IPS DF 19.7 (cell line): ENCODE data around the gene FKBP9.
"Not testable (repeated sequence)": the region's sequence is repeated elsewhere in the genome, so short reads cannot be mapped to it uniquely, and the experiment has no call there.

Experiments used
- DNase-seq: peaks from one replicate; pipeline ENCODE4 v3.0.0-alpha.2; 2013; ENCODE audit warnings: low read depth, low spot score

Gene FKBP9, protein sequence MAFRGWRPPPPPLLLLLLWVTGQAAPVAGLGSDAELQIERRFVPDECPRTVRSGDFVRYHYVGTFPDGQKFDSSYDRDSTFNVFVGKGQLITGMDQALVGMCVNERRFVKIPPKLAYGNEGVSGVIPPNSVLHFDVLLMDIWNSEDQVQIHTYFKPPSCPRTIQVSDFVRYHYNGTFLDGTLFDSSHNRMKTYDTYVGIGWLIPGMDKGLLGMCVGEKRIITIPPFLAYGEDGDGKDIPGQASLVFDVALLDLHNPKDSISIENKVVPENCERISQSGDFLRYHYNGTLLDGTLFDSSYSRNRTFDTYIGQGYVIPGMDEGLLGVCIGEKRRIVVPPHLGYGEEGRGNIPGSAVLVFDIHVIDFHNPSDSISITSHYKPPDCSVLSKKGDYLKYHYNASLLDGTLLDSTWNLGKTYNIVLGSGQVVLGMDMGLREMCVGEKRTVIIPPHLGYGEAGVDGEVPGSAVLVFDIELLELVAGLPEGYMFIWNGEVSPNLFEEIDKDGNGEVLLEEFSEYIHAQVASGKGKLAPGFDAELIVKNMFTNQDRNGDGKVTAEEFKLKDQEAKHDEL

GRCh38 chr7:32957326-32958045, at the start of gene FKBP9:
TSS of gene FKBP9 (plus strand) at chr7:32957440. CDS start at chr7:32957574, 134 bp downstream.
- no peak for DNase-seq

DNA sequence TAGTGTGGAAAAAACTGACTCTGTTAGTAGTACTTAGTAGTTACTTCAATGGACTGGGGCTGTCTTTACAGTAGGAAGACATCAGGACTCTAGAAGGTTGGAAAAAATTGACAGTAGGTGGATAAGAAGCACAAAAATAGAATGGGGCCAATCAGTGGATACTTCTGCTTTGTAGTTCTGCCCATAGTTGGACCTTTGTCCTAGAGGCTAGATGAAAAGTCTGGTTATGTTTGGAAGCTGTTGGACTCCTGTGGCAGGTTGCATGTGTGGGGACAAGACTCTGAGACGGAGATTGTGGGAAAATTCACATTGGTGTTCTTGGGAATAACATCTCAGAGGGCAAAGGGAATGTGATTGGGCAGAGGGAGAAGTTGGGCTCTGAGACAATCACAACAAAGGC, 47.0 kb upstream of the FKBP9 start:
- no peak for DNase-seq

- no peak for DNase-seq
These were observed 43.1 kb upstream of the FKBP9 start for GRCh38 chr7:32914184-32914583.

DNA sequence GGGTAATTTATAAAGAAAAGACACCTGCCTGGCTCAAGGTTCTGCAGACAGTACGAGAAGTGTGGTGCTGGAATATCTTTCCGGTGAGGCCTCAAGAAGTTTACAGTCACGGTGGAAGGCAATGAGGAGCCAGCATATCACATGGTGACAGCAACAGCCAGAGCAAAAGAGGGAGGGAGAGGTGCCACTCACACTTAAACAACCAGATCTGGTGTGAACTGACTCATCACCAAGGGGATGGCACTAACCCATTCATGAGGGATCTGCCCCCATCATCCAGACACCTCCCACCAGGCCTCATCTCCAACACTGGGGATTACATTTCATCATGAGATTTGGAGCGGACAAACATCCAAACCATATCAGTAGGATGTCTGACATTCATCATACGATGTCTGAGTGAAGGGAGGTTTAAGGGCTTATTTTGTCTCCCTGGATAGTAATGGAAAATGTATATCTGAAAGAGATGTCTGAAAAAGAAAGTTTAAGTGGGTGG, 42.2 kb upstream of the FKBP9 start:
- no peak for DNase-seq

DNA sequence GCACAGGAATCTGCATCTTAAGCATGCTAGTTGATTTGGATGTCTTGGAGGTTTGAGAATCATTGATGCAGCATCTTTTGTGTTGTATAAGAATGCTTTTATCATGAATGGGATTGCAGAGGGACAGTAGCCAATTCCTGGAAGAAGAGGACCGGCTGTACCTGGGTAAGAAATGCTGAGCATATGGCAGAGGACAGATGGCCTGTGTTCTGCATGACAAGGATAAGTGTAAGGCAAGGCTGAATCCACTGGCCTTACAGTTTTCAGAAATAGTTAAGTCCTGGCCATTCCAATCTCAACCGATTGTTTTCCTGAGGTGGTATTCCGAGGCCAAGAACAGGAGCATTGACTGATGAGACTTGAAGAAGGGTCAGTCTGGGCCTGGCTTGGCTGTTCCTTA, 41.2 kb upstream of the FKBP9 start:
- no peak for DNase-seq

- not testable (repeated sequence) for DNase-seq
These were observed 40.2 kb upstream of the FKBP9 start for GRCh38 chr7:32916994-32917393.

DNA sequence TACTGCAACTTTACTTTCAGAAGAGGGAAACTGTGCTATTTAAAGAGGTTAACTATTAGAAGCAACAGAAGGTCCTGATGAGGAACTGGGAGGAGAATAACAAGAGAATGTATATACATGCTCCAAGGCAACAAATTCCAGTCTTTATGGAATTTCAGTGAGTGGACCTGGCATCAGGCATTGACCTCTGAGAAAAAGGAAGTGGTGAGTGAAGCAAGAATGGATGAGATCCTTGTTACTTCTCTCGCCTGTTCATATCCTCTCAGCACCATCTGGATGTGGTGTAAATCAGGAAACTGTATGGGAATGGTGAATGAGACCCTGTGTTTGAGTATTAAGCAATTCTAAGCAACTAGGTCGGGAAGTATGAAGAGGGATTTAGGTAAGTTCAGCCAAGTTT, 35.3 kb upstream of the FKBP9 start:
- no peak for DNase-seq

GRCh38 chr7:32928785-32929298, 28.4 kb upstream of the FKBP9 start:
- DNase-seq, result no peak

DNA sequence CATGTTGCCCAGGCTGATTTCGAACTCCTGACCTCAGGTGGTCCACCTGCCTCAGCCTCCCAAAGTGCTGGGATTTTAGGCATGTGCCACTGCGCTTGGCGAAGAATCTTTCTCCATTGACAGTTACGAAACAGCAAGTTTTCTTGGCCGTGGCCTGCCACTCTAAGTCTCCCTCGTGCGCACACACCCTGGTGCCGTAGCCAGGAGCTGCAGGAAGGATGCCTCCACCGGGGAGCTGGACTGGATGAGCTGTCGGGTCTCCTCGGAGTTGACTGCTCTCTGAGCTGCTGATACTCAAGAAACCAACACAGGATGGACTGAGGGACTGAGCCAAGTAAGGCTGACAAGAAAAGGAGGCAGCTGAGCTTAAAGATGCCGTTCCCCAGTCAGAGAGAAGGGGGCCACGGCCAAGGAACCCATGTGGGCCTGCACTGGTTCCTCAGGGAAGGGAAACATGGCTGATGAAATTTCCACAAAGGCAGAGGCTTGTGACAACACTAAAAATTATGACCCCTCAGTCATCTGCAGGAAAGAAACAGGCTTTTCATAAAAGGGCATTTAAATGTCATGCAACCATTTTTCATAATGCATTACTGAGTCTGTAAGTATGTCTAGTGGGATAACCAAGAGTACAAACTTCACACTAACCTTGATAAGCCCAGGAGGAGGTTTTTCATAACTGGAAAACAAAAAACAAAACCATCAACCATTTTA, 27.7 kb upstream of the FKBP9 start:
- DNase-seq, result no peak

GRCh38 chr7:32930378-32930777, 26.9 kb upstream of the FKBP9 start:
- no peak for DNase-seq

DNA sequence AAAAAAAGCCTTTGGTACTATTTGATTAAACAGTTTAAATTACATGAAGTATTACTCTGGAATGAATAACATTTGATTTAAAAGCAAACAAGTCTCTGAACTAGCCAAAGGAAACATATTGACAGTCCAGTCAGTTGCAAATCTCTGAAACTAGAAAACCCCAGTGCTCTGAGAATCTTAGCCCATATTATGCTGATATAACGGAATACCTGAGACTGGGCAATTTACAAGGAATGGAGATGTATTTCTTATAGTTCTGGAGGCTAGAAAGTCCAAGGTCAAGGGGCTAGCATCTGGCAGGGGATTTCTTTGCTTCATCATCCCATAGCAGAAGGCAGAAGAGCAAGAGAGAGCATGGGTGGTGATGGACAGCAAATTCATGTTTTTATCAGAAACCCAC, 21.7 kb upstream of the FKBP9 start:
- DNase-seq, result no peak

DNA sequence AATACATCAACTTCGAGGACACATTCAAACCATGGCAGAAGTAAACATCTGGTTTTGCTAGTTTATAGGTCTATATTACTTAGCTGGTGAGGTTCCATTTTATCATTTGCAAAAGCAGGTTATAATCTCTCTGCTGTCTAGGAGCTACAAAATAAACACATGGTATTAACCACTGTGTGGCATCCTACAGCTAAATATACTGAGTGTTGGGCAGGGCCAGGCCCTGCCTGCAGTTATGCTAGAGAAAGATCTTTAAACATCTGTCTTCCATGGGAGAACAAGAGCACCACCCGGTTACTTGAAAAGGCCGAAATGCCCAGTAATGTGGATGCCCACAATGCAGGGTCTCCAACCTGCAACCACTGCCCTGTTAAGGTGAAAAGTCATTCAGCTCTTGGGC, 20.6 kb upstream of the FKBP9 start:
- no peak for DNase-seq

DNA sequence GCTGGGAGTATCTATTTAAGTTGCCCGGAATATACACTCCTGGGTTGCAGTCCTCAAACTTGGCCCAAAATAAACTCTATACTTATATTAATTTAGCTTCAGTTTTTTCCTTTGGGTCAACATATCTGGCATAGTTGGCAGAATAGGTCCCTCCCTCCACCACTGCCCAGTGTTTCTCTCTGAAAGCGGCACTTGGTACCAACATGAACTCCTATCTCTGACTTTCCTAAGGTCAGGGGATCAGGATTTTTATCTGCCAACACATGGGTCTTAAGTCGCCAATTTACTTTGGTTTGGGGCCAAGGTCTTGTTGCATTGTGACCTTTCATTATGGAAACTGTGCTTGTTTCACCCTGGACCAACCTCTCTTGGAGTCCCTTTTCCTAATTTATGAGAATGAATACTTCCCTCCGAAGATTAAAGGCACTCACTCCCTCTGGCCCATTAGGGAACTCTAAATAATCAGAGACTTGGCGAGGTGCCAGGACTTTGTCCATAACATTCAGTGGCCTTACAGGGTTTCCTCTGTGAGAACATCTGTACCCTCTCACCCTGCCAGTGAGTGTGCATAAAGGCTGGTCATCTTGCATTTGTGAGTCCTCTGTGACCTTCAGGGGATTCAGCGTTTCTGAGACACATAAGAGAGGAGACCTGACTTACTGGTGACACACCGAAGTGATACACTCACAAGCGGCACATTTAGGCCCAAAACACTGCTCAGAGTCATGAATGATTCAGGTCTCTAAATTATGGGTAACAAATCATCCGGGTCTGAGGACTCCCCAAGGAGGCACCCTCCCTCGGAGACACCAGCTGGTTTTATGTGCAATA, 19.7 kb upstream of the FKBP9 start:
- no peak for DNase-seq

DNA sequence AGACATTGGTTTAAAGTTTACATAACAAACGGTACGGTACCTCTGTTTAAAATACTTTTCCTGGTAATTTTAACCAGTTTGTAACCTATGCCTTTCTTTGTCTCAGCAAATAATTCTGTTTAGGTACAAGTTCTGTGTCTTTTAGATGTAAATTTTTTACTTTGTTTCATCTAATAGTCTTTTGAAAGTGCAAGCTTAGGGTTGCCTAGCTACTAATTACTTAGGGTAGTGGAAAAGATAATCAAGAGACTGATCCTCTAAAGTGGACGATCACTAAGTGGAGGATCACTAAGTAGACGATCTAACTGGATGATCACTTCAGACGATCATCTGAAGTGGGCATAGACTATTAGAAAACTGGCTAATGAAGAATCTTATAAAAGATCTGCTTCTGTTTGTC, 16.1 kb upstream of the FKBP9 start:
- no peak for DNase-seq

DNA sequence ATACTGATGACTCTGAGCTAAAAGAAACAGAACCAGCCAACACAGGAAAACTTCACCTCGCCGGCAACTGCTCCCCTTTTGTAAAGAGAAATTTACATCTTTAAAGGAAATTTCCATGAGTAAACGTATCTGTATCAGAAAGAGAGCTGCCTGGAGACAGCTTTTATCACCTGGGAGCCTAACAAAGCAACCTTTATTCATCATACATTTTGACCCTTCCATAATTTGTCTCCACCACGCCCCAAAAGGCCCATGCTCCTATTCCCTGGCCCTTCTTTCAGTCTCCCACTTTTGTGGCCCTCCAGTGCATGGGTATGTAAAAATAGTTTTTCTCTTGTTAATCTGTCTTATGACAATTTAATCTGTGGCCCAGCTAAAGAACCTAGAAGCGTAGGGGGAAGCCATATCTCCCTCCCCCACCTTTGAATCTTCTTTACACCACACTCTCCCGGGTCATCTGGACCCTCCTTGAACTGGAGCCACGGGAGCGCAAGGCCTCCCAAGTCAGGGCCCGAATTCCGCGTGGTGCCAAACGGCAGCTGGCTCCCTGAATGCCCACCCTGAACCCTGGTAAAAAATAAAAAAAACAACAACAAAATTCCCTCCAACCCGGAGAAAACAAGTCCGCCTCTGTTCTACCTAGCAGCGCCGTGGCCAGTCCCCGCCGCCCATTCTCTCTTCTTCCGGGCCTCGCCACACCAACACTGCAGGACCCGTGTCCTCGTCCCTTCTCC, 15.4 kb upstream of the FKBP9 start:
- no peak for DNase-seq

GRCh38 chr7:32942415-32943251, 14.6 kb upstream of the FKBP9 start:
- DNase-seq, result no peak

DNA sequence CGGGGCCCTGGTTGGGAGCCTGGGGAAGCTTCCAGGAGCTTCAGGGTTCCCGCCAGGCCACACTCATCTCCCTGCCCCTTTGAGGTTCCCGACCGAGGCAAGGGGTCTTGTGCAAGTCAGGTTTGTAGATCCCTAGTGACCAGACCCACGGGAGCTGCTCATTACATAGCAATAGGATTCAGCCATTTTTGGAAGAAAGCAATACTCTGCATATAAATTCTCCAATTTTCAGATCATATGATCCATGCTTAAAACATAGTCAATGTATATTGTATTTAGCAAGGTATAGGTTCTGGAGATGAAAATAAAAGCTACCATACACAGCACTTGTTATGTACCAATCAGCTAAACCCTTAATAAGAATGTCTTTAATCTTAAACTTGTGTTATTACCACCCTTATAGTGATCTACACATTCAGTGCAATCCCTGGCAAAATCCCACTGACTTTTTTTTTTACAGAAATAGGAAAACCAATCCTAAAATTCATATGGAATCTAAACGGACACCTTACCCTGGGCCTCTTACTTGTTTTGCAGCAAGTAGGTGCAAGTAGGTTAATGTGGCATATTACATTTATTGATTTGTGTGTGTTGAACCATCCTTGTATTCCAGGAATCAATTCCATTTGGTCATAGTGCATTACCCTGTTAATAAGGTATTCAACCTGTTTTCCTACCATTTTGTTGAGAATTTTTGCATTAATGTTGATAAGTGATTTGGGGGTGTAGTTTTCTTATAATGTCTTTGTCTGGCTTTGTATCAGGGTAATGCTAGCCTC, 13.8 kb upstream of the FKBP9 start:
- DNase-seq, result no peak

GRCh38 chr7:32947420-32947983, 9.7 kb upstream of the FKBP9 start:
- DNase-seq, result no peak
